SK-N-SH (cell line): ENCODE measurements around the gene AUH. TPM values are rescaled to one million over a fixed set of nuclear protein-coding genes. Genes with fewer than 3 reads are reported as not detected.

Experiments
- CTCF ChIA-PET: fragments of 300-600, 350-600 bp; formaldehyde crosslinking; extraction: SDS; loops from one replicate; lab custom pipeline; 2021; lab: Yijun Ruan, JAX
- POLR2A ChIA-PET: fragments of 350-600 bp; sonication (Branson Sonifier 250); formaldehyde crosslinking; extraction: SDS; loops from one replicate; lab custom pipeline; 2020; ENCODE audit warnings: antibody characterized with exemption, inconsistent platforms; lab: Yijun Ruan, JAX
- DNase-seq: peaks from one replicate; pipeline ENCODE4 v3.0.0; 2012
- H2AFZ ChIP-seq: fragments of 200-600 bp; sonication (generic); 2 replicates; pipeline ENCODE4 v1.8.1; 2016; ENCODE audit warnings: antibody characterized with exemption, mild to moderate bottlenecking, low read depth
- H3F3A ChIP-seq: fragments of 200-600 bp; sonication (generic); replicated peaks from 2 replicates; pipeline ENCODE3; 2016; ENCODE audit warnings: antibody characterized with exemption, mild to moderate bottlenecking; ENCODE audit not compliant: insufficient read depth
- H3K27ac ChIP-seq, 2 experiments: fragments of 200-500 bp in 1 of 2; fragments of 200-600 bp in 1 of 2; sonication (Bioruptor generic) in 1 of 2; sonication (generic), shearing (Covaris generic) in 1 of 2; 2 replicates each; pipeline versions ENCODE4 v1.5.1 to v1.6.1; 2014 to 2016; ENCODE audit warnings: low read depth in 2 of 2, inconsistent platforms in 1 of 2, low read length in 1 of 2, mild to moderate bottlenecking in 1 of 2, mixed read lengths in 1 of 2
- H3K27me3 ChIP-seq: fragments of 200-600 bp; sonication (generic), shearing (Covaris generic); 2 replicates; pipeline ENCODE4 v1.6.1; 2016; ENCODE audit warnings: mixed run types; ENCODE audit not compliant: insufficient read depth
- H3K36me3 ChIP-seq, 2 experiments: fragments of 200-500 bp in 1 of 2; fragments of 200-600 bp in 1 of 2; sonication (Bioruptor generic) in 1 of 2; sonication (generic) in 1 of 2; replicated peaks in 1 of 2; 2 replicates each; pipeline versions ENCODE3 to v1.5.1; 2014 to 2016; ENCODE audit warnings: low read length in 1 of 2, mild to moderate bottlenecking in 1 of 2; ENCODE audit not compliant: insufficient read depth in 2 of 2, control insufficient read depth in 1 of 2
- H3K4me1 ChIP-seq, 2 experiments: fragments of 200-500 bp in 1 of 2; fragments of 200-600 bp in 1 of 2; sonication (Bioruptor generic) in 1 of 2; sonication (generic), shearing (Covaris generic) in 1 of 2; 2 replicates each; pipeline versions ENCODE4 v1.5.1 to v1.6.1; 2014 to 2016; ENCODE audit warnings: low read depth in 1 of 2, low read length in 1 of 2, mixed run types in 1 of 2; ENCODE audit not compliant: insufficient read depth in 2 of 2, control insufficient read depth in 1 of 2
- H3K4me2 ChIP-seq: fragments of 200-600 bp; sonication (generic), shearing (Covaris generic); 2 replicates; pipeline ENCODE4 v1.6.1; 2017; ENCODE audit warnings: mixed run types
- H3K4me3 ChIP-seq, 2 experiments: fragments of 200-500 bp in 1 of 2; fragments of 200-600 bp in 1 of 2; sonication (Bioruptor generic) in 1 of 2; sonication (generic), shearing (Covaris generic) in 1 of 2; 2 replicates each; pipeline versions ENCODE4 v1.5.1 to v1.8.1; 2014 to 2016; ENCODE audit warnings: low read depth in 2 of 2, inconsistent platforms in 1 of 2, low read length in 1 of 2, mild to moderate bottlenecking in 1 of 2, mixed read lengths in 1 of 2, moderate library complexity in 1 of 2
- H3K79me2 ChIP-seq: fragments of 200-600 bp; sonication (generic); 2 replicates; pipeline ENCODE4 v1.8.1; 2017; ENCODE audit warnings: mild to moderate bottlenecking; ENCODE audit not compliant: insufficient read depth
- H3K9ac ChIP-seq: fragments of 200-600 bp; sonication (generic); 2 replicates; pipeline ENCODE4 v1.6.1; 2017; ENCODE audit warnings: mixed run types
- H3K9me2 ChIP-seq: fragments of 200-600 bp; sonication (generic); 2 replicates; pipeline ENCODE4 v1.6.1; 2017; ENCODE audit warnings: mixed run types
- H3K9me3 ChIP-seq: fragments of 200-600 bp; sonication (generic); 2 replicates; pipeline ENCODE4 v1.6.1; 2017; ENCODE audit warnings: mixed run types, mild to moderate bottlenecking, moderate library complexity
- H4K20me1 ChIP-seq: fragments of 200-600 bp; sonication (generic); 2 replicates; pipeline ENCODE4 v1.6.1; 2017; ENCODE audit warnings: mild to moderate bottlenecking, mixed run types; ENCODE audit not compliant: insufficient read depth
- CHD2 ChIP-seq: fragments of 150-350 bp; IDR thresholded peaks from 2 replicates; pipeline ENCODE4 v1.6.1; 2018; ENCODE audit warnings: low read length; ENCODE audit not compliant: partially characterized antibody
- FOSL2 ChIP-seq: IDR thresholded peaks from 2 replicates; pipeline ENCODE4 v1.4.0; 2012; ENCODE audit warnings: low read depth, mild to moderate bottlenecking, moderate library complexity, borderline replicate concordance
- GABPA ChIP-seq: IDR thresholded peaks from 2 replicates; pipeline ENCODE4 v1.4.0; 2012; ENCODE audit warnings: low read depth, mild to moderate bottlenecking
- GATA2 ChIP-seq: sonication (generic); formaldehyde crosslinking; IDR thresholded peaks from 2 replicates; pipeline ENCODE4 v1.5.0; 2020; ENCODE audit warnings: mild to moderate bottlenecking, missing genetic modification reagents
- JUND ChIP-seq: IDR thresholded peaks from 2 replicates; pipeline ENCODE4 v1.4.0; 2012
- MEF2A ChIP-seq: IDR thresholded peaks from 2 replicates; pipeline ENCODE4 v1.4.0; 2012; ENCODE audit warnings: low read depth, borderline replicate concordance
- MXI1 ChIP-seq: IDR thresholded peaks from 2 replicates; pipeline ENCODE4 v1.6.1; 2012; ENCODE audit warnings: mild to moderate bottlenecking, low read depth, low read length, improper control_type of control experiment
- NRF1 ChIP-seq: IDR thresholded peaks from 2 replicates; pipeline ENCODE4 v1.6.1; 2012; ENCODE audit warnings: low read depth, mild to moderate bottlenecking, low read length
- REST ChIP-seq: IDR thresholded peaks from 2 replicates; pipeline ENCODE4 v1.6.1; 2012; ENCODE audit warnings: mild to moderate bottlenecking, low read depth, low read length, moderate library complexity
- RFX5 ChIP-seq: IDR thresholded peaks from 2 replicates; pipeline ENCODE4 v1.6.1; 2012; ENCODE audit warnings: mild to moderate bottlenecking, improper control_type of control experiment, low read length
- TAF1 ChIP-seq: IDR thresholded peaks from 2 replicates; pipeline ENCODE4 v1.6.1; 2012; ENCODE audit warnings: low read depth, mild to moderate bottlenecking, low read length, moderate library complexity, borderline replicate concordance
- TEAD4 ChIP-seq: IDR thresholded peaks from 2 replicates; pipeline ENCODE4 v1.4.0; 2012; ENCODE audit warnings: mild to moderate bottlenecking, borderline replicate concordance; ENCODE audit not compliant: insufficient read depth
- USF2 ChIP-seq: fragments of 150-350 bp; IDR thresholded peaks from 2 replicates; pipeline ENCODE4 v1.6.1; 2017; ENCODE audit warnings: antibody characterized with exemption, low read length, low read depth, borderline replicate concordance
- YY1 ChIP-seq: IDR thresholded peaks from 2 replicates; pipeline ENCODE4 v1.4.0; 2012; ENCODE audit warnings: low read depth, mild to moderate bottlenecking
- ZBTB33 ChIP-seq: IDR thresholded peaks from 2 replicates; pipeline ENCODE4 v1.4.0; 2012; ENCODE audit warnings: low read depth, borderline replicate concordance
- WGBS: methylation state at CpG from one replicate; pipeline ENCODE4 v1.1.6; 2017; ENCODE audit warnings: low lambda C conversion rate; 5-methylcytosine and 5-hydroxymethylcytosine counted together
- polyA plus RNA-seq, 3 experiments: library from polyadenylated mRNA; depleted of rRNA; stranded (reverse); fragments of >200 nt; gene quantifications; 2 replicates each; pipeline ENCODE4 v1.2.3, GENCODE V29; 2012

AUH gene
- polyA plus RNA-seq, 1 of the 3 experiments (the other 2 are of a cell fraction), result 7.6 TPM

GRCh38 chr9:91328186-91328585 is 33.5 kb downstream of the AUH start:
- Histone ChIP-seq H3K9ac (no peak overlapping the region), H3K27me3 (no peaks in the 10 kb centered on the region), H3K9me3 (no peaks in the 10 kb centered on the region), H3K27ac (no peak overlapping the region), H2AFZ (no peak overlapping the region), H3K79me2 (no peaks in the 10 kb centered on the region), H4K20me1 (no peaks in the 10 kb centered on the region), H3K4me3 (no peak overlapping the region), H3K4me1 (no peaks in the 10 kb centered on the region), H3F3A (peaks cover 3% of the 10 kb centered on the region), H3K36me3 (peaks cover 11 to 24% of the 10 kb centered on the region in 2 experiments), H3K9me2 (no peaks in the 10 kb centered on the region), H3K4me2 (no peak overlapping the region)
- DNase-seq, result no peak
- TF ChIP-seq RFX5 (no peak), MXI1 (no peak), ZBTB33 (no peak), TAF1 (no peak)
- ChIA-PET POLR2A (no interaction called here), CTCF (no interaction called here)
- WGBS, result 84% methylated on average over 6 of the region's 6 CpGs

- no peak for DNase-seq
- CTCF ChIA-PET, result no interaction called here
- H3K36me3 ChIP-seq, result peaks cover 7 to 16% of the 10 kb centered on the region in 2 experiments
Measured at GRCh38 chr9:91321691-91322090, 40.0 kb downstream of the AUH start.

GRCh38 chr9:91320299-91320698 is 41.4 kb downstream of the AUH start:
- Histone ChIP-seq H3K4me1 (no peaks in the 10 kb centered on the region), H3K36me3 (peaks cover 7 to 11% of the 10 kb centered on the region in 2 experiments), H3F3A (peaks cover 3% of the 10 kb centered on the region), H3K27me3 (no peaks in the 10 kb centered on the region), H3K27ac (no peak overlapping the region), H2AFZ (no peak overlapping the region), H3K9ac (no peak overlapping the region), H3K9me2 (no peaks in the 10 kb centered on the region), H3K79me2 (0 out of 2 replicates have a peak, but pooled peaks cover 6% of the 10 kb centered on the region), H3K9me3 (no peaks in the 10 kb centered on the region), H3K4me2 (no peak overlapping the region), H4K20me1 (no peaks in the 10 kb centered on the region), H3K4me3 (no peak overlapping the region)
- 98% methylated on average over 4 of the region's 4 CpGs for WGBS
- POLR2A ChIA-PET, result no interaction called here
- DNase-seq, result no peak
- CTCF ChIA-PET, result no interaction called here
- no peak for TF ChIP-seq MEF2A
- no peak for TF ChIP-seq NRF1
- TF ChIP-seq TEAD4, result no peak
- TF ChIP-seq REST, result no peak
- no peak for TF ChIP-seq GATA2 (CRISPR knock-in tag)
- TF ChIP-seq GABPA, result no peak
- no peak for TF ChIP-seq FOSL2
- TF ChIP-seq CHD2, result no peak
- TF ChIP-seq USF2, result no peak
- TF ChIP-seq TAF1, result no peak

More at GRCh38 chr9:91321691-91322090, 40.0 kb downstream of the AUH start:
- POLR2A ChIA-PET, result no interaction called here
- Histone ChIP-seq H3F3A (peaks cover 3% of the 10 kb centered on the region), H3K79me2 (0 out of 2 replicates have a peak, but pooled peaks cover 6% of the 10 kb centered on the region), H4K20me1 (no peaks in the 10 kb centered on the region), H3K4me1 (no peaks in the 10 kb centered on the region)
- TF ChIP-seq GABPA (no peak), JUND (no peak), YY1 (no peak), CHD2 (no peak)
- TF ChIP-seq, all 33 proteins: peak for 0
- H3K27me3 ChIP-seq, result no peaks in the 10 kb centered on the region
- H3K9ac ChIP-seq, result no peak overlapping the region
- no peaks in the 10 kb centered on the region for H3K9me2 ChIP-seq
- H3K4me3 ChIP-seq, result no peak overlapping the region
- H3K4me2 ChIP-seq, result no peak overlapping the region
- no peak overlapping the region for H2AFZ ChIP-seq
- no peaks in the 10 kb centered on the region for H3K9me3 ChIP-seq
- H3K27ac ChIP-seq, result no peak overlapping the region
